Spleen (tissue), 11 donors: ENCODE data around the gene EMC10. TPM values are rescaled to one million over a fixed set of nuclear protein-coding genes. Genes with fewer than 3 reads are reported as not detected.

ENCODE experiments used
- DNase-seq: peaks from one replicate; pipeline ENCODE4 v3.0.0-alpha.2; 2020
- H3K27ac ChIP-seq, 8 donors: fragments of 200-600 bp; sonication (generic) in 7 of 8; 1 replicate in 4 of 8; 2 replicates in 4 of 8; pipeline versions ENCODE4 v1.5.0 to v1.8.0; 2016 to 2021; ENCODE audit warnings: inconsistent platforms in 4 of 8, mild to moderate bottlenecking in 4 of 8, moderate library complexity in 1 of 8
- H3K27me3 ChIP-seq, 7 donors: fragments of 200-600 bp; sonication (generic) in 6 of 7; replicated peaks in 1 of 7; 1 replicate in 4 of 7; 2 replicates in 3 of 7; pipeline versions ENCODE4 v1.5.0 to v1.8.0; 2016 to 2021; ENCODE audit warnings: inconsistent platforms in 3 of 7, mild to moderate bottlenecking in 1 of 7
- H3K36me3 ChIP-seq, 6 donors: fragments of 200-600 bp; sonication (generic) in 5 of 6; 1 replicate in 4 of 6; 2 replicates in 2 of 6; pipeline versions ENCODE4 v1.5.0 to v1.8.0; 2016 to 2021; ENCODE audit warnings: inconsistent platforms in 2 of 6
- H3K4me1 ChIP-seq, 6 donors: fragments of 200-600 bp; sonication (generic) in 5 of 6; 1 replicate in 3 of 6; 2 replicates in 3 of 6; pipeline versions ENCODE4 v1.5.0 to v1.8.0; 2016 to 2021; ENCODE audit warnings: inconsistent platforms in 3 of 6
- H3K4me3 ChIP-seq, 8 donors: fragments of 200-600 bp; sonication (generic) in 7 of 8; 1 replicate in 4 of 8; 2 replicates in 4 of 8; pipeline versions ENCODE4 v1.5.0 to v1.8.0; 2016 to 2021; ENCODE audit warnings: inconsistent platforms in 4 of 8, mild to moderate bottlenecking in 4 of 8, moderate library complexity in 2 of 8
- H3K9me3 ChIP-seq, 8 donors: fragments of 200-600 bp; sonication (generic) in 7 of 8; 1 replicate in 4 of 8; 2 replicates in 4 of 8; pipeline versions ENCODE4 v1.5.0 to v1.8.0; 2016 to 2021; ENCODE audit warnings: inconsistent platforms in 4 of 8
- POLR2A ChIP-seq, 3 donors: fragments of 450-650 bp; IDR thresholded peaks; one replicate each; pipeline ENCODE4 v1.5.1; 2017; ENCODE audit warnings: antibody characterized with exemption in 3 of 3, mild to moderate bottlenecking in 1 of 3
- POLR2AphosphoS5 ChIP-seq, 3 donors: sonication (generic); formaldehyde crosslinking; IDR thresholded peaks; one replicate each; pipeline ENCODE4 v1.5.1; 2017; ENCODE audit warnings: antibody characterized with exemption in 3 of 3
- WGBS, 5 donors: extraction: QIAGEN DNeasy Blood & Tissue Kit in 3 of 5; methylation state at CpG; one replicate each; pipeline versions ENCODE4 v1.1.5 to v1.1.7; 2013 to 2018; 5-methylcytosine and 5-hydroxymethylcytosine counted together
- intact Hi-C: fragments of 100-400 bp; cut with DNase I; formaldehyde crosslinking; loops from one replicate; pipeline ENCODE4 v1.15.0; 2023; ENCODE audit warnings: low total_unique reads
- polyA plus RNA-seq, 3 donors: library from polyadenylated mRNA; stranded (reverse); fragments of 200-250 nt; gene quantifications; one replicate each; pipeline ENCODE4 v1.2.1, GENCODE V29; 2013
- total RNA-seq, 7 donors: library from RNA; depleted of rRNA in 3 of 7; stranded (reverse); fragments of >200 nt in 3 of 7; fragmentation: NEBNext Ultra II Directional in 4 of 7; extraction: Animal tissue kit (Norgen Biotek cat#: 25700) in 4 of 7; gene quantifications; one replicate each; pipeline versions ENCODE4 v1.1.0 to v1.2.1, GENCODE V29; 2016 to 2021
- TF ChIP-seq, protein P1 (sequence below), 11 experiments: fragments of 200-600 bp in 7 of 11; fragments of 450-650 bp in 4 of 11; sonication (generic) in 4 of 11; IDR thresholded peaks in 8 of 11; conservative IDR thresholded peaks in 3 of 11; 1 replicate in 7 of 11; 2 replicates in 4 of 11; pipeline versions ENCODE4 v1.4.0 to v1.8.0; 2016 to 2021; ENCODE audit warnings: antibody characterized with exemption in 11 of 11, inconsistent platforms in 4 of 11, mild to moderate bottlenecking in 1 of 11
- donor health status: healthy with polysubstance abuse.
- donor health status: DM: no; HTN: no; CAD: no; lungs with moderate emphysema.
- donor health status: DM: no; HTN: no; CAD: no.
- donor health status: Bipolar disorder and iron deficiency.
- donor health status: healthy.
- donor health status: DM: no; HTN: no; CAD: no.
- donor health status: DM: yes; HTN: yes; CAD: no.

Gene EMC10
- total and polyA plus RNA-seq, 10 donors: 31.0 to 72.6 (median 60.1) TPM

DNA sequence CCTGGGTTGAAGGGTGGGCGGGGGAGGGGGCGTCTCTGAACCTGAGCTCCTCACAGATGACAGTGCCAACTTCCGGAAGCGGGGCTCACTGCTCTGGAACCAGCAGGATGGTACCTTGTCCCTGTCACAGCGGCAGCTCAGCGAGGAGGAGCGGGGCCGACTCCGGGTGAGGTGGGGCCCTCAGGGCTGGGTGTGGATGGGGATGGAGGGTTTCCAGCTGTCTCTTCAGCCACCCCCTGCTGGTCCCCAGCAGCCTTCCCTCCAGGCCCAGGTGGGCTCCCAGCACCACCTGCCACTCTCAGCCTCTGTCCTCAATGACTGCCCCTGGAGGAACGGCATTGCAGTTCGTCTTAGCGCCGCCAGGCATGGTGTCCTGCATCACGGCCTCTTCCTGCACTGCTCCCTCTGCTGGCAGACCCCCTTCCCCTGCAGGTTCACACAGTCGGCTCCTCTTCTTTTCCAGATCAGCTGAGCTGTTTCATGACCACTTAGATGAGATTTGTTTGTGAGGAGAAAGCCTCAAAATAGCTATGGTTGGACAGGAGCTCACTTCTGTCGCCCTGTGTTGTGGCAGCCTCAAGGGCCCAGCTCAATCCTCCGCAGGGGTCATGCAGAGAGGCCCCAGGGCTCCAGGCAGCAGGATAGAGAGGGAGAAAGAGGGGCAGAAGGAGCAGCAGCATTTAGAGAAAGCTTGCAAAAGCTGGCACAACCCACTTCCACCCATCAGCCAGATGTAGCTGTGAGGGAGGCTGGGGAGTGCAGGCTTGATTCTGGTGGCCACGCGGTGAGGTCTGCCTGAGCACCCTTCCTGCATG, 2.8 kb downstream of the EMC10 start:
- Histone ChIP-seq H3K4me3 (no peak overlapping the region), H3K27ac (no peak overlapping the region), H3K9me3 (no peaks in the 10 kb centered on the region), H3K27me3 (no peaks in the 10 kb centered on the region), H3K36me3 (peaks cover 3 to 64% (median 60%) of the 10 kb centered on the region in 6 donors), H3K4me1 (peaks cover 13 to 40% (median 26%) of the 10 kb centered on the region in 6 donors)
- 86 to 93% (median 90%) methylated on average over 12 to 19 of the region's 19 CpGs for WGBS, 5 donors
- TF ChIP-seq POLR2A (IDR thresholded peaks at IDR 0.05) (no peak), POLR2AphosphoS5 (IDR thresholded peaks at IDR 0.05) (peak in 1 of 3 donors; percentile 8)
- TF ChIP-seq, protein P1, sequence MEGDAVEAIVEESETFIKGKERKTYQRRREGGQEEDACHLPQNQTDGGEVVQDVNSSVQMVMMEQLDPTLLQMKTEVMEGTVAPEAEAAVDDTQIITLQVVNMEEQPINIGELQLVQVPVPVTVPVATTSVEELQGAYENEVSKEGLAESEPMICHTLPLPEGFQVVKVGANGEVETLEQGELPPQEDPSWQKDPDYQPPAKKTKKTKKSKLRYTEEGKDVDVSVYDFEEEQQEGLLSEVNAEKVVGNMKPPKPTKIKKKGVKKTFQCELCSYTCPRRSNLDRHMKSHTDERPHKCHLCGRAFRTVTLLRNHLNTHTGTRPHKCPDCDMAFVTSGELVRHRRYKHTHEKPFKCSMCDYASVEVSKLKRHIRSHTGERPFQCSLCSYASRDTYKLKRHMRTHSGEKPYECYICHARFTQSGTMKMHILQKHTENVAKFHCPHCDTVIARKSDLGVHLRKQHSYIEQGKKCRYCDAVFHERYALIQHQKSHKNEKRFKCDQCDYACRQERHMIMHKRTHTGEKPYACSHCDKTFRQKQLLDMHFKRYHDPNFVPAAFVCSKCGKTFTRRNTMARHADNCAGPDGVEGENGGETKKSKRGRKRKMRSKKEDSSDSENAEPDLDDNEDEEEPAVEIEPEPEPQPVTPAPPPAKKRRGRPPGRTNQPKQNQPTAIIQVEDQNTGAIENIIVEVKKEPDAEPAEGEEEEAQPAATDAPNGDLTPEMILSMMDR (IDR thresholded peaks at IDR 0.05 in 8 of 11, conservative IDR thresholded peaks at IDR 0.05 in 3 of 11): peak in 4 of 11 experiments; percentile 17 to 46 (median 34)
- intact Hi-C loops: no loop called here
- DNase-seq: peak; percentile 58

DNA sequence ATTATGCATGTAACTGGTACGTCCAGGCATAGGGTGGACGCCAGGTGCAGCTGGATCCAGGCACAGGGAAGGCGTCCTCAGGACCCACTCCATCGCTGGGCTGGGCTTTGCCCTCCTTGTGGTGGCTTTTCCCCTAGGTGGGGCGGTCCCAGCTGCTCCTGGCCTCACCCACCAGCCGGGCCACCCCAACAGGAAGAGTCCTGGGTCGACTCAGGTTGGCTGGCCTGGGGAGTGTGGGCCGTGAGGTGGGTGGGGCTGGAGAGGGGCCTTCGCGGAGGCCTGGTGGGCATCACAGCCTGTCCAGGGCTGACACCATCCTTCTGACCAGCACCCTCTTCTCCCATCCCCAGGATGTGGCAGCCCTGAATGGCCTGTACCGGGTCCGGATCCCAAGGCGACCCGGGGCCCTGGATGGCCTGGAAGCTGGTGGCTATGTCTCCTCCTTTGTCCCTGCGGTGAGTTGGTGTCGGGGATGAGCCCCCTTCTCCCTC, 3.5 kb downstream of the EMC10 start:
- Histone ChIP-seq H3K4me3 (no peak overlapping the region), H3K27ac (no peak overlapping the region), H3K9me3 (no peaks in the 10 kb centered on the region), H3K27me3 (no peaks in the 10 kb centered on the region), H3K36me3 (peaks cover 3 to 71% (median 61%) of the 10 kb centered on the region in 6 donors), H3K4me1 (peaks cover 13 to 40% (median 26%) of the 10 kb centered on the region in 6 donors)
- WGBS, 5 donors: 93 to 96% (median 94%) methylated on average over 9 to 16 of the region's 16 CpGs
- no peak for TF ChIP-seq POLR2A (IDR thresholded peaks at IDR 0.05)
- TF ChIP-seq POLR2AphosphoS5 (IDR thresholded peaks at IDR 0.05): peak in 1 of 3 donors; percentile 10
- DNase-seq: peak; percentile 45
- intact Hi-C loops: no loop called here

DNA sequence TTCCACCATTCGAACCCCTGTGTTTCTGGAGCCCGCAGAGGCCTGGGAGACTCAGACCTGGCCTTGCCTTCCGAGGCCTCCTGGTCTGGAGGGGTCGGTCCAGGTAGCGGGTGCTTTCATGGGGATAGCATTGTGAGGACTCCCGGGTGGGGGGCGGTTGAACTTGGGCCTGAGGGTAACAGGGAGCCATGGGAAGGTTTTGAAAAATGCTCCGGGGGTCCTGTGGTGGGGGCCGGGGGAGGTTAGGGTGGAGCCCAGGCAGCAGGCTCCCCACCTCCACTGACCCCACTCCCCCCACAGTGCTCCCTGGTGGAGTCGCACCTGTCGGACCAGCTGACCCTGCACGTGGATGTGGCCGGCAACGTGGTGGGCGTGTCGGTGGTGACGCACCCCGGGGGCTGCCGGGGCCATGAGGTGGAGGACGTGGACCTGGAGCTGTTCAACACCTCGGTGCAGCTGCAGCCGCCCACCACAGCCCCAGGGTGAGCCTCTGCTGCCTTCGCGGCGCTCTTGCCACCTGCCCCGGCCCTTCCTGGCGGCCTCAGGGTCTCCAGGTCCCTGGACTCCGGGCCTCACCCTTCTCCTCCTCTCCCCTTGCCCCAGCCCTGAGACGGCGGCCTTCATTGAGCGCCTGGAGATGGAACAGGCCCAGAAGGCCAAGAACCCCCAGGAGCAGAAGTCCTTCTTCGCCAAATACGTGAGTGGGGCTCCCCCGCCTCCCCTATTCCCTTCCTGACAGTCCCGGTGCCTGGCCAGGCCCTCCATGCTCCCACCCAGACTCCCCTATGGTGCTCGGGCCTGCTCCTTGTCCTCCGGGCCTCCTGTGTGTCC, 4.2 kb downstream of the EMC10 start:
- Histone ChIP-seq H3K36me3 (peaks cover 3 to 78% (median 61%) of the 10 kb centered on the region in 6 donors), H3K27me3 (no peaks in the 10 kb centered on the region), H3K4me3 (no peak overlapping the region), H3K4me1 (peaks cover 13 to 40% (median 26%) of the 10 kb centered on the region in 6 donors), H3K9me3 (no peaks in the 10 kb centered on the region), H3K27ac (no peak overlapping the region)
- WGBS, 5 donors: 92 to 98% (median 93%) methylated on average over 28 to 37 of the region's 37 CpGs
- intact Hi-C loops: no loop called here
- no peak for TF ChIP-seq POLR2AphosphoS5 (IDR thresholded peaks at IDR 0.05)
- no peak for TF ChIP-seq POLR2A (IDR thresholded peaks at IDR 0.05)
- TF ChIP-seq, protein P1 (IDR thresholded peaks at IDR 0.05 in 8 of 11, conservative IDR thresholded peaks at IDR 0.05 in 3 of 11): no peak
- peak; percentile 62 for DNase-seq

DNA sequence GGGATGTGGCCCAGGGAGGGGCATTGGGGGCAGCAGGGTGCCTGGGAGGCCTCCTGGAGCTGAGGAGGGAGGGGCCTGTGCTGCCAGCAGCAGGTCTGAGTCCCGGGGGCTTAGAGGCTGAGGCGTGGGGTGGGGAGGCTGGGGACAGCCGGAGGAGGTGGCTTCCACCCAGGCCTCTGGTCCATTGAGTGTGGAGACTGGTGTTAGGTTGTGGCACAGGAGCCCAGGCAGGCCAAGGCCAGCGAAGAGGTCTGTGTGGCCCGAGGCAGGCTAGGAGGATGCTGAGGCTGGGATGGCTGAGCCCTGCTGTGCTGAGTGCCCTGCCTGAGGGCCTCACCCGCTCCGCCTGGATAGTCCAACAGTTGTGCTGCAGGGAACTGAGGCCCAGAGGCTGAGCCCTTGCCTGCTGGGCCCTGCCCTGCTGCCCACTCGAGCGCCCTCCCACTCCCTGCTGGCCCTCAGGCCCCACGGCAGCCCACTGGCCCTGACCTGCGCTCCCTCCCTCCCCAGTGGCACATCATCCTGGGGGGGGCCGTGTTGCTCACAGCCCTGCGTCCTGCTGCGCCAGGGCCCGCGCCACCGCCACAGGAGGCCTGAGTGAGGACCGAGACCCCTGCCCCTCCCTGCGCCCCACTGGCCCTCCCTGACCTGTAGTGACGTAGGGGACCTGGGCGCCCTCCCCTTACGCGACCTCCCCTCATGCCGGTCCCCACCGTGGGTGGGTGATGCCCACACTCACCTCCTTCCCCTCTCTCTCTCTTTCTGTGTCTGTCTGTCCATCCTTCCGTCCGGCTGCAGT, 5.2 kb downstream of the EMC10 start:
- Histone ChIP-seq H3K36me3 (peaks cover 3 to 78% (median 61%) of the 10 kb centered on the region in 6 donors), H3K4me1 (peaks cover 13 to 35% (median 24%) of the 10 kb centered on the region in 6 donors), H3K9me3 (no peaks in the 10 kb centered on the region), H3K27me3 (no peaks in the 10 kb centered on the region), H3K4me3 (no peak overlapping the region), H3K27ac (no peak overlapping the region)
- intact Hi-C loops: no loop called here
- 92 to 98% (median 94%) methylated on average over 15 to 27 of the region's 27 CpGs for WGBS, 5 donors
- DNase-seq: peak; percentile 67
- TF ChIP-seq POLR2A (IDR thresholded peaks at IDR 0.05) (no peak), POLR2AphosphoS5 (IDR thresholded peaks at IDR 0.05) (no peak)
- TF ChIP-seq, protein P1 (IDR thresholded peaks at IDR 0.05 in 8 of 11, conservative IDR thresholded peaks at IDR 0.05 in 3 of 11): no peak
